Dendritic cell treated with granulocyte-macrophage colony-stimulating factor and Interleukin-4, amounts not matched to agents 40 ng/mL and 50 ng/mL, for 4 days (primary cell): ENCODE data around the gene SLC7A4.

Experiments used
- H3K27ac Mint-ChIP-seq: one replicate; pipeline ENCODE4 v1.8.0; 2022; ENCODE audit warnings: mild to moderate bottlenecking, mixed read lengths
- H3K27me3 Mint-ChIP-seq: one replicate; pipeline ENCODE4 v1.8.0; 2022; ENCODE audit warnings: mild to moderate bottlenecking, mixed read lengths
- H3K36me3 Mint-ChIP-seq: one replicate; pipeline ENCODE4 v1.8.0; 2022; ENCODE audit warnings: low read depth, mixed read lengths
- H3K4me1 Mint-ChIP-seq: one replicate; pipeline ENCODE4 v1.8.0; 2022; ENCODE audit warnings: low read depth, mixed read lengths
- H3K4me3 Mint-ChIP-seq: one replicate; pipeline ENCODE4 v1.8.0; 2022; ENCODE audit warnings: mild to moderate bottlenecking, moderate library complexity, mixed read lengths
- H3K9me3 Mint-ChIP-seq: one replicate; pipeline ENCODE4 v1.8.0; 2022; ENCODE audit warnings: mixed read lengths
- intact Hi-C: fragments of 100-400 bp; cut with micrococcal nuclease; formaldehyde crosslinking; loops from one replicate; pipeline ENCODE4 v1.15.0; 2022

The SLC7A4 gene

GRCh38 chr22:20997536-20998257 lies 34.7 kb downstream of the SLC7A4 start:
- Mint-ChIP-seq H3K4me1 (peaks cover 32% of the 10 kb centered on the region), H3K4me3 (no peak overlapping the region), H3K27ac (no peak overlapping the region), H3K27me3 (no peaks in the 10 kb centered on the region), H3K9me3 (no peaks in the 10 kb centered on the region), H3K36me3 (peaks cover 96% of the 10 kb centered on the region)
- intact Hi-C loops: no loop called here

GRCh38 chr22:20996598-20997535 lies 35.5 kb downstream of the SLC7A4 start:
- Mint-ChIP-seq H3K27me3 (no peaks in the 10 kb centered on the region), H3K9me3 (no peaks in the 10 kb centered on the region), H3K4me1 (peaks cover 30% of the 10 kb centered on the region), H3K4me3 (no peak overlapping the region), H3K36me3 (peaks cover 99% of the 10 kb centered on the region), H3K27ac (no peak overlapping the region)
- intact Hi-C loops: no loop called here

- intact Hi-C loops: no loop called here
- H3K27me3 Mint-ChIP-seq: no peaks in the 10 kb centered on the region
- peaks cover 99% of the 10 kb centered on the region for H3K36me3 Mint-ChIP-seq
- peaks cover 24% of the 10 kb centered on the region for H3K4me1 Mint-ChIP-seq
- no peaks in the 10 kb centered on the region for H3K9me3 Mint-ChIP-seq
- H3K4me3 Mint-ChIP-seq: no peak overlapping the region
- no peak overlapping the region for H3K27ac Mint-ChIP-seq
Measured at GRCh38 chr22:20996031-20996410, 36.3 kb downstream of the SLC7A4 start.

- intact Hi-C loops: no loop called here
- no peaks in the 10 kb centered on the region for H3K9me3 Mint-ChIP-seq
- peaks cover 18% of the 10 kb centered on the region for H3K4me1 Mint-ChIP-seq
- no peaks in the 10 kb centered on the region for H3K27me3 Mint-ChIP-seq
- peaks cover 100% of the 10 kb centered on the region for H3K36me3 Mint-ChIP-seq
- H3K27ac Mint-ChIP-seq: no peak overlapping the region
- no peak overlapping the region for H3K4me3 Mint-ChIP-seq
Measured at GRCh38 chr22:20995329-20996030, 36.9 kb downstream of the SLC7A4 start.

DNA sequence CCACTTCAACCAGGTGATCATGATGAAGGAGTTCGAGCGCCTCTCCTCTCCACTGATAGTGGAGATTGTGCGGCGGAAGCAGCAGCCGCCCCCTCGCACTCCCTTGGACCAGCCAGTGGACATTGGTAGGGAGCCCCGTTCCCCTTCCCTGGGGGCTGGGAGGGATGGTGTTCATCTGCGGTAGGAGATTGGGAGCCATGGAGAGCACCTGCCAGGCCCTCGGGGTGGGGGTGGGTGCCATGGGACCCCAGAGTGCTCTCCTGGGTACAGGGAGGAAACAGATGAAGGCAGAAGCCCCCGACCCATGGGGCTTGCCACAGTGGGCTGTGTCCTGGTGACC lies 37.5 kb downstream of the SLC7A4 start:
- no peaks in the 10 kb centered on the region for H3K27me3 Mint-ChIP-seq
- peaks cover 12% of the 10 kb centered on the region for H3K4me1 Mint-ChIP-seq
- intact Hi-C loops: no loop called here
- H3K4me3 Mint-ChIP-seq: no peak overlapping the region
- peaks cover 100% of the 10 kb centered on the region for H3K36me3 Mint-ChIP-seq
- H3K9me3 Mint-ChIP-seq: no peaks in the 10 kb centered on the region
- H3K27ac Mint-ChIP-seq: no peak overlapping the region

GRCh38 chr22:20994128-20994901 lies 38.0 kb downstream of the SLC7A4 start:
- peaks cover 9% of the 10 kb centered on the region for H3K4me1 Mint-ChIP-seq
- no peak overlapping the region for H3K27ac Mint-ChIP-seq
- H3K9me3 Mint-ChIP-seq: no peaks in the 10 kb centered on the region
- H3K36me3 Mint-ChIP-seq: peaks cover 100% of the 10 kb centered on the region
- intact Hi-C loops: no loop called here
- no peak overlapping the region for H3K4me3 Mint-ChIP-seq
- H3K27me3 Mint-ChIP-seq: no peaks in the 10 kb centered on the region

GRCh38 chr22:20993304-20994127 lies 38.8 kb downstream of the SLC7A4 start:
- H3K4me3 Mint-ChIP-seq: no peak overlapping the region
- H3K4me1 Mint-ChIP-seq: peaks cover 13% of the 10 kb centered on the region
- no peaks in the 10 kb centered on the region for H3K27me3 Mint-ChIP-seq
- no peak overlapping the region for H3K27ac Mint-ChIP-seq
- intact Hi-C loops: no loop called here
- no peaks in the 10 kb centered on the region for H3K9me3 Mint-ChIP-seq
- H3K36me3 Mint-ChIP-seq: peaks cover 100% of the 10 kb centered on the region

- no peaks in the 10 kb centered on the region for H3K27me3 Mint-ChIP-seq
- H3K9me3 Mint-ChIP-seq: no peaks in the 10 kb centered on the region
- intact Hi-C loops: no loop called here
- H3K4me1 Mint-ChIP-seq: peaks cover 6% of the 10 kb centered on the region
- H3K4me3 Mint-ChIP-seq: no peak overlapping the region
- peaks cover 100% of the 10 kb centered on the region for H3K36me3 Mint-ChIP-seq
- no peak overlapping the region for H3K27ac Mint-ChIP-seq
Measured at GRCh38 chr22:20992456-20993303, 39.7 kb downstream of the SLC7A4 start.

- Mint-ChIP-seq H3K27me3 (no peaks in the 10 kb centered on the region), H3K4me3 (no peak overlapping the region), H3K27ac (no peak overlapping the region), H3K4me1 (peaks cover 6% of the 10 kb centered on the region), H3K9me3 (no peaks in the 10 kb centered on the region), H3K36me3 (peaks cover 100% of the 10 kb centered on the region)
- intact Hi-C loops: no loop called here
Measured at GRCh38 chr22:20992056-20992442, 40.3 kb downstream of the SLC7A4 start.

DNA sequence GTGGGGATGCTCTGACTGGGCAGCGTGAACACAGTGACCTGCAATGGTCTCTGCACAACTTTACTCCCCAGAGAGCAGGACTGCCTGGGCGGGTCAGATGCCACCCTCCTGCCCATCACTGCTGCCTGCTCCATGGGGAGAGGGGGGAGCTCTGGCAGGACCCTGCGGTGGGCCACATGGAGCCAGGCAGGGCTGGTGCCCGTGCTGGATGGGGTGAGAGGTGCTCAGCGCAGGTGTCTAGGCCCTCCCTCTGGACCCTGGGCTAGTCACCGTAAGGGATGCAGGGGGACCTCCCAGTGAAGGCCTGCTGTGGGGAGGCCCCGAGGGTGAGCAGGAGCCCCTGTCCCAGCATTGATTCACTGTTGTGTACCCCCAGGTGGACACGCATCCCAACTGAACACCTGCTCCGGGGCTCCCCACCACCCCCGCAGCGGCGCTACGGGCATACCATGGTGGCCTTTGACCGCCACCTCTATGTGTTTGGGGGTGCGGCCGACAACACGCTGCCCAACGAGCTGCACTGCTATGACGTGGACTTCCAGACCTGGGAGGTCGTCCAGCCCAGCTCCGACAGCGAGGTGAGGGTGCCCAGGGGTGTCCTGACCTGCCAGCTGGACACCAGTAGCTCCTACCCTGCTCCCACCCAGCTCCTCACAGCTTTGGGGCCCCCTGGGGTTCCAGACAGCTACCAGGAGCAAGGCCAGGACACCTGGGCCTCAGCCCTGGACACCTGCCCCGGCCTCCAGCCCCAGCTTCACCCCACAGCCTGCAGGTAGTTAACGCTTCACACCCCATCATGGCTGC lies 40.9 kb downstream of the SLC7A4 start:
- no peak overlapping the region for H3K4me3 Mint-ChIP-seq
- H3K4me1 Mint-ChIP-seq: peaks cover 6% of the 10 kb centered on the region
- H3K9me3 Mint-ChIP-seq: no peaks in the 10 kb centered on the region
- no peaks in the 10 kb centered on the region for H3K27me3 Mint-ChIP-seq
- no peak overlapping the region for H3K27ac Mint-ChIP-seq
- H3K36me3 Mint-ChIP-seq: peaks cover 100% of the 10 kb centered on the region
- intact Hi-C loops: no loop called here

- Mint-ChIP-seq H3K27me3 (no peaks in the 10 kb centered on the region), H3K4me1 (peaks cover 6% of the 10 kb centered on the region), H3K36me3 (peaks cover 100% of the 10 kb centered on the region), H3K9me3 (no peaks in the 10 kb centered on the region), H3K27ac (no peak overlapping the region), H3K4me3 (no peak overlapping the region)
- intact Hi-C loops: no loop called here
Measured at GRCh38 chr22:20990184-20991180, 41.9 kb downstream of the SLC7A4 start.
